Activated CD4-positive, alpha-beta T cell treated with anti-CD3 and anti-CD28 coated beads, Interleukin-2, amount 50 U/mL, for 24 hours (primary cell): ENCODE data around the gene TSHZ1.

Experiments
- DNase-seq, 2 donors: peaks; one replicate each; pipeline ENCODE4 v3.0.0-alpha.2; 2020; ENCODE audit warnings: low read depth in 1 of 2, low spot score in 1 of 2

The TSHZ1 gene

DNA sequence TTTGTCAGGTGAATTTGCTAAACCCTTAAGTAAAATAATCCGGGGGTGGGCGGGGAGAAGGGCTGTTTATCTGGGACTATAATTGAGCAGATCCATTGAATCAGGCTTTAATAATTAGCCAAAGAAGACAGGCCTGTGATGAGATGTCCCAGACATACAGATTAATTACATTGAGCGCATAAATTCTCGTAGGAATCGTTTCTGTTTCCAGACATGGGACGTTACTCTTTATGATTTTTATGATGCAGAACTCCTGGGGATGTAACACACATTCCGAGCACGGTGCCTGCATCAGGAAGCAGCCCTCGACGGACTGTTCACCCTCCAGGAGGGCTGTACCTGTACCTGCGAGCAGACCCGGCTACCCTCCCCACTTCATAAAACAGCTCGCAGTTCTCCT lies 128.0 kb downstream of the TSHZ1 start:
- DNase-seq, result no peak
